Upper lobe of left lung (tissue), 4 donors: ENCODE data around the gene TGFBR3L.

Experiments used
- CTCF ChIP-seq, 6 experiments: fragments of 450-650 bp in 4 of 6; fragments of 200-600 bp in 2 of 6; sonication (generic) in 2 of 6; IDR thresholded peaks; one replicate each; pipeline ENCODE4 v1.5.1; 2016 to 2019; ENCODE audit warnings: antibody characterized with exemption in 6 of 6
- EP300 ChIP-seq, 4 donors: sonication (generic); formaldehyde crosslinking; IDR thresholded peaks; one replicate each; pipeline ENCODE4 v1.5.1; 2017; ENCODE audit warnings: antibody characterized with exemption in 4 of 4, control low read depth in 2 of 4
- POLR2A ChIP-seq, 4 donors: fragments of 450-650 bp; IDR thresholded peaks; one replicate each; pipeline ENCODE4 v1.5.1; 2016 to 2017; ENCODE audit warnings: antibody characterized with exemption in 4 of 4, mild to moderate bottlenecking in 2 of 4

- TF ChIP-seq CTCF (IDR thresholded peaks at IDR 0.05): no peak
- no peak for TF ChIP-seq POLR2A (IDR thresholded peaks at IDR 0.05)
- no peak for TF ChIP-seq EP300 (IDR thresholded peaks at IDR 0.05)
Measured at GRCh38 chr19:7905859-7906258, 8.8 kb upstream of the TGFBR3L start.
